ENCODE results near the gene PRKG1. TPM values are rescaled to one million over a fixed set of nuclear protein-coding genes. Genes with fewer than 3 reads are reported as not detected.

PRKG1 gene
- total RNA-seq, 4 donors from 2014 or later = 1.2 to 6.5 (median 2.7) TPM

DNA sequence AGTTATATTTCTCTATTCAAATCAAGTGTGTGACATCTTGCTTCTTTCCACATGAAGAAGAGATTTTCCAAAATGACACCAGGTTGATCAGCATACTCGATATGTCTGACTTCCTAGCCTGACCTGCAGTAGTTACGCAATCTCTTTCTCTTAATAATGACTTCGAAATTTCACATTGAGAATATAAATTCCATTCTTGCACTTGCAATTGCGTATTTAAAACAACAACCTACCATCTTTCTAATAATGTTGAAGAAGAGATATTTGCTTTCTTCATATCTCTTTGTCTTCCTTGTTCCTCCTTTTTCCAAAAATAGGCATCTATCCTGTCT, 348.8 kb downstream of the PRKG1 start:
- Histone ChIP-seq H3K4me1 (no peaks in the 10 kb centered on the region), H3K27me3 (no peaks in the 10 kb centered on the region), H3K9me3 (no peaks in the 10 kb centered on the region), H3K27ac (no peak overlapping the region), H3K36me3 (no peaks in the 10 kb centered on the region), H3K4me3 (no peak overlapping the region)
- WGBS = 64% methylated on average over 4 of the region's 4 CpGs
- TF ChIP-seq POLR2AphosphoS5 (IDR thresholded peaks at IDR 0.05) = no peak
- TF ChIP-seq, protein P1, sequence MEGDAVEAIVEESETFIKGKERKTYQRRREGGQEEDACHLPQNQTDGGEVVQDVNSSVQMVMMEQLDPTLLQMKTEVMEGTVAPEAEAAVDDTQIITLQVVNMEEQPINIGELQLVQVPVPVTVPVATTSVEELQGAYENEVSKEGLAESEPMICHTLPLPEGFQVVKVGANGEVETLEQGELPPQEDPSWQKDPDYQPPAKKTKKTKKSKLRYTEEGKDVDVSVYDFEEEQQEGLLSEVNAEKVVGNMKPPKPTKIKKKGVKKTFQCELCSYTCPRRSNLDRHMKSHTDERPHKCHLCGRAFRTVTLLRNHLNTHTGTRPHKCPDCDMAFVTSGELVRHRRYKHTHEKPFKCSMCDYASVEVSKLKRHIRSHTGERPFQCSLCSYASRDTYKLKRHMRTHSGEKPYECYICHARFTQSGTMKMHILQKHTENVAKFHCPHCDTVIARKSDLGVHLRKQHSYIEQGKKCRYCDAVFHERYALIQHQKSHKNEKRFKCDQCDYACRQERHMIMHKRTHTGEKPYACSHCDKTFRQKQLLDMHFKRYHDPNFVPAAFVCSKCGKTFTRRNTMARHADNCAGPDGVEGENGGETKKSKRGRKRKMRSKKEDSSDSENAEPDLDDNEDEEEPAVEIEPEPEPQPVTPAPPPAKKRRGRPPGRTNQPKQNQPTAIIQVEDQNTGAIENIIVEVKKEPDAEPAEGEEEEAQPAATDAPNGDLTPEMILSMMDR (IDR thresholded peaks at IDR 0.05) = no peak
- TF ChIP-seq POLR2A (IDR thresholded peaks at IDR 0.05) = no peak
- TF ChIP-seq EP300 (IDR thresholded peaks at IDR 0.05) = no peak
- DNase-seq (ENCODE audit: low spot score in 2 of 2) = no peak

- Histone ChIP-seq H3K4me3 (no peak overlapping the region), H3K27ac (no peak overlapping the region), H3K9me3 (no peaks in the 10 kb centered on the region), H3K36me3 (no peaks in the 10 kb centered on the region), H3K4me1 (no peaks in the 10 kb centered on the region), H3K27me3 (no peaks in the 10 kb centered on the region)
- 42% methylated on average over 3 of the region's 3 CpGs for WGBS
- no peak for TF ChIP-seq EP300 (IDR thresholded peaks at IDR 0.05)
- no peak for TF ChIP-seq POLR2AphosphoS5 (IDR thresholded peaks at IDR 0.05)
- no peak for TF ChIP-seq POLR2A (IDR thresholded peaks at IDR 0.05)
- TF ChIP-seq, protein P1 (IDR thresholded peaks at IDR 0.05) = no peak
- no peak for DNase-seq (ENCODE audit: low spot score in 2 of 2)
Observed at GRCh38 chr10:51425431-51425830, 351.1 kb downstream of the PRKG1 start.

GRCh38 chr10:51427758-51428157, 353.5 kb downstream of the PRKG1 start:
- Histone ChIP-seq H3K36me3 (no peaks in the 10 kb centered on the region), H3K4me1 (no peaks in the 10 kb centered on the region), H3K9me3 (no peaks in the 10 kb centered on the region), H3K4me3 (no peak overlapping the region), H3K27ac (no peak overlapping the region), H3K27me3 (no peaks in the 10 kb centered on the region)
- DNase-seq (ENCODE audit: low spot score in 2 of 2) = no peak
- 97% methylated on average over 2 of the region's 2 CpGs for WGBS
- TF ChIP-seq EP300 (IDR thresholded peaks at IDR 0.05) (no peak), POLR2A (IDR thresholded peaks at IDR 0.05) (no peak), POLR2AphosphoS5 (IDR thresholded peaks at IDR 0.05) (no peak)
- TF ChIP-seq, protein P1 (IDR thresholded peaks at IDR 0.05) = no peak

DNA sequence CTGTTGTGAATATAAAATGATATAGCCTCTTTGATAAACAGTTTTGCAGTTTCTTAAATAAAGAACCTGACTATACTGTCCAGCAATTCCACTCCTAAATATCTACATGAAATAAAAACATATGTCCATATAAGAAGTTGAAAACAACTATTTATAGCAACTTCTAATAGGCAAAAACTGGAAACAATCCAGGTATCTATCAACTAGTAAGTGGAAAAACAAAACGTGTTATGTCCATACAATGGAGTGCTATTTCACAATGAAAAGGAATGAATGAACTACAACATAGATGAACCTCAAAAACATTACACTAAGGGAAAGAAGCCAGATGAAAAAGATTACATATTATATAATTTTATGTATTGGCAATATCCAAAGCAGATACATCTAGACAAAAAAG, 356.2 kb downstream of the PRKG1 start:
- Histone ChIP-seq H3K4me3 (no peak overlapping the region), H3K27ac (no peak overlapping the region), H3K4me1 (no peaks in the 10 kb centered on the region), H3K9me3 (no peaks in the 10 kb centered on the region), H3K27me3 (no peaks in the 10 kb centered on the region), H3K36me3 (no peaks in the 10 kb centered on the region)
- 30% methylated on average over 1 of the region's 1 CpG for WGBS
- TF ChIP-seq, protein P1 (IDR thresholded peaks at IDR 0.05) = no peak
- DNase-seq (ENCODE audit: low spot score in 2 of 2) = no peak

DNA sequence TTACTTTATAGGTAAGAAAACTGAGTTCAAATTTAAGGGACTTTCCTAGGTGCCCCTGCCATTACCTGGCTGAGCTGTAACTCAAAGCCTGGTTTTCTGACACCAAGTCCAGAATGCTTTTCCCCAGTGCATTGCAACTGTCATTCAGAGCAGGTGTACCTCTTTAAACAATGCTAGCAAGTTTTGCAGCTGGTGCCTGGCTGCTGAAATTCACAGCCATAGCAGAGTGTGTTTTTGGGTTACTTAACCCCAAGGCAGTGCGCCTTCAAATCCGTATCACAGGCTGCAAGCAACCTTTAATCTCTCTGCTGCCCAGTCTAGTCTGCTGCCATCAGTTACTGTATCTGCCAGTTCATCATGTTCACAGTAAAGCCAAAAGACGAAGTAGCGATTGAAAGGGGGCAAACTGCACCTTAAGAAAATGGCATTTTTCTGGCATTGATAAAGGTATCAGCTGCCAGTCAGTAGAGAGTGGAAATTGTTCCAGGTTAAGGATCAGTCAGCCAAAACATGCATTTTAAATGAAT, 359.7 kb downstream of the PRKG1 start:
- H3K4me3 ChIP-seq = no peak overlapping the region
- DNase-seq (ENCODE audit: low spot score in 2 of 2) = no peak
- no peak overlapping the region for H3K27ac ChIP-seq
- H3K4me1 ChIP-seq = no peaks in the 10 kb centered on the region
- 69% methylated on average over 4 of the region's 4 CpGs for WGBS
- TF ChIP-seq POLR2AphosphoS5 (IDR thresholded peaks at IDR 0.05) = no peak
- TF ChIP-seq, protein P1 (IDR thresholded peaks at IDR 0.05) = no peak
- no peak for TF ChIP-seq EP300 (IDR thresholded peaks at IDR 0.05)
- TF ChIP-seq POLR2A (IDR thresholded peaks at IDR 0.05) = no peak
- no peaks in the 10 kb centered on the region for H3K27me3 ChIP-seq
- no peaks in the 10 kb centered on the region for H3K36me3 ChIP-seq
- H3K9me3 ChIP-seq = no peaks in the 10 kb centered on the region
